ENCODE data around the gene CLCF1.

CLCF1 gene

GRCh38 chr11:67381244-67381972 is 8.0 kb upstream of the CLCF1 start:
- no peak overlapping the region for H3K4me3 ChIP-seq
- H3K4me1 ChIP-seq, result peaks cover 0 to 10% (median 8%) of the 10 kb centered on the region in 4 donors
- H3K36me3 ChIP-seq, result no peaks in the 10 kb centered on the region
- intact Hi-C loops (cut with DNase I; ENCODE audit: low total_unique reads), result no loop called here
- H3K27me3 ChIP-seq, result peaks cover 0 to 10% of the 10 kb centered on the region in 2 donors
- no peak for TF ChIP-seq CTCF (IDR thresholded peaks at IDR 0.05)
- H3K27ac ChIP-seq, result no peak overlapping the region
- peak in 1 of 2 donors; percentile 63 for DNase-seq
- no peaks in the 10 kb centered on the region for H3K9me3 ChIP-seq

DNA sequence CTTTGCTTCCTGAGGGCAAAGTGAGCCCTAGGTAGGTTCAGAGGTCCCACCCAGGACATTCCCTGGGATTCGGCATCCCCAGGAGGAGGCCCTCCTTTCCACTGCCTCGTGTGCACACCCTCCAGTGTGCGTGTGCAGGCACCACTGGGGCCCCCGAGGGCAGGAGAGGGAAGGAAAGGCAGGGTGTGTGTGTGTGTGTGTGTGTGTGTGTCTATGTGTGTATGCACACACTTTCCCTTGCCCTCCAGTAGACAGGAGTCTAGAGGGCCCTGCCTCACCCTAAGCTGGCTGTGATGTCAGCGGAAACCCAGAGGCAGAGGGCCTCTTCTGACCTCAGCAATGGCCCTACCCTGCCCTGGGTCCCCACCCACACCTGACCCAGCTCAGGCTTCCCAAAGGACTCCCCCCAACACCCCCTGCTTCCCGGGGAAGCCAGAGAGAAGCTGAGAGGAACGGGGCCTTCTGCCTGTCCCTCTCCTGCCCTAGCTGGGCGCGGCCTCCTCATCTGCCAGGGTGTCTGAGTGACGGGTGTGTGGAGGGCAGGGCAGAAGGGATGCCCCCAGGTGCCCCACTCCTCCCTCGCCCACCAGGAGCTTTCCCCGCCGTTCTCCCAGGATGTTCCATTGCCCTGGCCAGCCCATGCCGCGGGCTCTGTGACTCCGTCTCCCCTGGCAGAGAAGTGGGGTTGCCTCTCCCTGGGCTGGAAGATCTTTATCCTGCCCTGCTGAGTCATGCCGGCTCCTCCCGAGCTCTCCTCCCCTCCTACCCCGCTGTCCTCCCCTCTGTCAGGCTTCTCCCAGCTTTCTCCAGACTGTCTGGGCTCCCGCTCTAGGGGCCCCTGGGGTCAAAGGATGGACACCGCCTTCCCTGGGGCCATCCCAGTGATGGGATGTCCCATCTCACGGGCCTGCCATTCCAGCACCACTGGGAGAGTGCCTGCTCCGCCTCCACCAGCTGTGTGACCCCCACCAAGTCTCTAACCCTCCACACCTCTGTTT is 6.0 kb upstream of the CLCF1 start:
- Histone ChIP-seq H3K27me3 (peaks cover 0 to 10% of the 10 kb centered on the region in 2 donors), H3K27ac (peak overlapping the region in 1 of 2 donors; percentile 22), H3K4me1 (peaks cover 4 to 14% (median 10%) of the 10 kb centered on the region in 4 donors), H3K4me3 (no peak overlapping the region), H3K36me3 (no peaks in the 10 kb centered on the region), H3K9me3 (no peaks in the 10 kb centered on the region)
- intact Hi-C loops (cut with DNase I; ENCODE audit: low total_unique reads), result loop anchor here (10.0 kb wide), 1 partner anchor 115 kb away; the partner anchor contains the start of gene GRK2
- DNase-seq, result no peak
- no peak for TF ChIP-seq CTCF (IDR thresholded peaks at IDR 0.05)

GRCh38 chr11:67378544-67378943 is 5.1 kb upstream of the CLCF1 start:
- H3K4me1 ChIP-seq, result peaks cover 6 to 22% (median 18%) of the 10 kb centered on the region in 4 donors

GRCh38 chr11:67376873-67377808 is 3.7 kb upstream of the CLCF1 start:
- peaks cover 6 to 26% (median 20%) of the 10 kb centered on the region in 4 donors for H3K4me1 ChIP-seq
- TF ChIP-seq CTCF (IDR thresholded peaks at IDR 0.05), result no peak
- H3K27ac ChIP-seq, result no peak overlapping the region
- DNase-seq, result no peak
- no peaks in the 10 kb centered on the region for H3K9me3 ChIP-seq
- peaks cover 0 to 10% of the 10 kb centered on the region in 2 donors for H3K27me3 ChIP-seq
- no peak overlapping the region for H3K4me3 ChIP-seq
- intact Hi-C loops (cut with DNase I; ENCODE audit: low total_unique reads), result loop anchor here (10.0 kb wide), 1 partner anchor 112 kb away; the partner anchor contains the start of gene GRK2
- no peaks in the 10 kb centered on the region for H3K36me3 ChIP-seq

More at GRCh38 chr11:67378544-67378943, 5.1 kb upstream of the CLCF1 start:
- intact Hi-C loops (cut with DNase I; ENCODE audit: low total_unique reads), result loop anchor here (10.0 kb wide), 1 partner anchor 114 kb away; the partner anchor contains the start of gene GRK2
- DNase-seq, result no peak
- Histone ChIP-seq H3K36me3 (no peaks in the 10 kb centered on the region), H3K27me3 (peaks cover 0 to 10% of the 10 kb centered on the region in 2 donors), H3K27ac (no peak overlapping the region), H3K4me3 (no peak overlapping the region), H3K9me3 (no peaks in the 10 kb centered on the region)
- TF ChIP-seq CTCF (IDR thresholded peaks at IDR 0.05), result no peak
